ENCODE results near the gene EP400.

The EP400 gene

DNA sequence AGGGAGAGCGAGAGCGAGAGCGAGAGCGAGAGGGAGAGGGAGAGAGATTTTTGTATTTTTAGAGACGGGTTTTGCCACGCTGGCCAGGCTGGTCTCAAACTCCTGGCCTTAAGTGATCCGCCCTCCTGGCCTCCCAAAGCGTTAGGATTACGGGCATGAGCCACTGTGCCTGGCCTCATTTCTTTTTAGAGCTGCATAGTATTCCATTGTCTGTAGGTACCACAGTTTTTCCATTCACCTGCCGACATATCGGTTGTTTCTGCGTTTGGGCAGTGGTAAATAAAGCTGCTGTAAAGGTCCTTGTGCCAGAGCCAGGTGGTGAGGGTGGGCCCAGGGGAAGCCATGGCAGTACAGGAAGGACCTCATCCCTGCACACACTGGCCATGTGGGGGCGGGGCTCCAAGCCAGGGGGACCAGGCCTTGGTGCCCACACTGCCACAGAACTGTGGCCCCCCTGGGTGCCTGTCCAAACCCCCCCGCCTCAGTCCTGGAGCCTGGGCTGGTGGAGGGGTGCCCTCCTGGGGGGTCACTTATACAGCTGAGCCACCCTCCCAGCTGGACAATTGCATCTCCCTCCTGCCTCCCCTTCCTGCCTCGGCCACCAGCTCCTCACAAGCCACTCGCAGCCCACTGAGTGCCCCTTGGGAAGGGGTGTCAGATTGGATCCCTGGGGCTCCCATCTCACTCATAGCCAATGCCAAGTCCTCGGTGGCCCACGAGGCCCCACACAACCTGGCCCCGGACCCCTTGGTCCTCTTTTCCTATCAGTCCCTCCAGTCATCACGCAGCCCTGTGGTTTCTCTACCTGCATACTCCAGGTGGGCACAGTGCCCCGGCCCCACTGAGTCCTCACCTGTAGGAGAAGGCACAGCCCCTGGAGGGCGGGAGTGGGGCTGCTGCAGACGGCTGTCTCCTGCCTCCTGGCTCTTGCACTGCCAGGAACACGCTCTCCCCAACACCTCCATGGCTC, 22.3 kb upstream of the EP400 start:
- no peak for DNase-seq (ENCODE audit: low spot score)

DNA sequence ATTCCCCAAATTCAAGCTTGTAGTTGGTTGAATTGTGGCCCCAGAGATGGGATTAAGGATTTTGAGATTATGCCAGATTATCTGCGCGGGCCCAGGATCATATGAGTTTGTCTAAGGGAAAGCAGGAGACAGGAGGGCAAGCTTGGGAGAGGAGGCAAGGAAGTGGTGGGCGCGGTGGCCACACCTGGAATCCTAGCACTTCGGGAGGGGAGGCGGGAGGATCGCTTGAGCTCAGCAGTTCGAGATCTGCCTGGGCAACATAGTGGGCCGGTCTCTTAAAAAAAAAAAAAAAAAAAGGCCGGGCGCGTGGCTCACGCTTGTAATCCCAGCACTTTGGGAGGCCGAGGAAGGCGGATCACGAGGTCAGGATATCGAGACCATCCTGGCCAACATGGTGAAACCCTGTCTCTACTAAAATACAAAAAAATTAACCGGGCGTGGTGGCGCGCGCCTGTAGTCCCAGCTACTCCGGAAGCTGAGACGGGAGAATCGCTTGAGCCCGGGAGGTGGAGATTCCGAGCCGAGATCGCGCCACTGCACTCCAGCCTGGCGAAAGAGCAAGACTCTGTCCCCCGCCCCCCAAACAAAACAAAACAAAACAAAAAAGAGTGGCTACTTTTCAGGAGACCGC, 21.5 kb upstream of the EP400 start:
- no peak for DNase-seq (ENCODE audit: low spot score)

DNA sequence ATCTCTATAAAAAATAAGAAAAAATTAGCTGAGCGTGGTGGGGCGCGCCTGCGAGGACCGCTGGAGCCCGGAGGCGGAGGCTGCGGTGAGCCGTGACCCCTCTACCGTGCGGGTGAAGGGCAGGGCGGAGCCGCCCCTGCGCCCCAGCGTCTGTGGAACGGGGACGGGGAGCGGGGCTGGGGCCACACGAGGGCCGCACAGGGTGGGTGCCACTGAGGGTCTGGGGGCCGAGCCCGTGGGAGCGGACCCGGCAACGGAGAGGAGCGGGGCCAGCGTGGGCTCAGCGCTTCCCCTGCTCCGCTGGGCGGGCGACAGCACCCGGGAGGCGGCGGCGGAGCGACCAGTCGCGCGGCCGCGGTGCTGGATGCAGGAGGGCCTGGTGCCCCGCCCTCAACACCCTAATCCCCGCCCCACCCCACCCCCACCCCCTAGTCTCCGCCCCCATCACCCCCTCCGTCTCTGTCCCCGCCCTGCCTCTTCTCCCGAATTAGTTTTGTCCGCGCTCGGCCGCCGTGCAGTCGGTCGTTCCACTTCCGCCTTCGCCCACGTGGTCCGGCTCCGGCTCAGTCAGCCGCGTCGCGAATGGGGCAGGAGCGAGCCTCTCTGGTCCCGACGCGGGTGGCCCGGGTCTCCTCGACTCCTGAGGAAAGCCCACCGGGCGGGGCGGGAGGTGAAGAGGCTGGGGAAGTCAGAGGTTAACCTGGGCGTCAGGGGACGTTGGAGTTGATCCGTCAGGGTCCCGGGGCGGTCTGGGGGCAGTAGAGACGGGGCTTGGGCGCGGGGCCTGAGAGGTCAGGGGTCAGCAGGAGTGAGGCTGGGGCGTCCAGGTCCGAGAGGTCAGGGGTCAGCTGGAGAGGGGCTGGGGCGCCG, 20.8 kb upstream of the EP400 start, which contains the start of gene PUS1:
TSS of gene PUS1 (plus strand) at position 566 of the 870 bp plus-strand sequence. CDS start 447 bp downstream, outside the sequence.
- DNase-seq (ENCODE audit: low spot score): peak; percentile 94

DNA sequence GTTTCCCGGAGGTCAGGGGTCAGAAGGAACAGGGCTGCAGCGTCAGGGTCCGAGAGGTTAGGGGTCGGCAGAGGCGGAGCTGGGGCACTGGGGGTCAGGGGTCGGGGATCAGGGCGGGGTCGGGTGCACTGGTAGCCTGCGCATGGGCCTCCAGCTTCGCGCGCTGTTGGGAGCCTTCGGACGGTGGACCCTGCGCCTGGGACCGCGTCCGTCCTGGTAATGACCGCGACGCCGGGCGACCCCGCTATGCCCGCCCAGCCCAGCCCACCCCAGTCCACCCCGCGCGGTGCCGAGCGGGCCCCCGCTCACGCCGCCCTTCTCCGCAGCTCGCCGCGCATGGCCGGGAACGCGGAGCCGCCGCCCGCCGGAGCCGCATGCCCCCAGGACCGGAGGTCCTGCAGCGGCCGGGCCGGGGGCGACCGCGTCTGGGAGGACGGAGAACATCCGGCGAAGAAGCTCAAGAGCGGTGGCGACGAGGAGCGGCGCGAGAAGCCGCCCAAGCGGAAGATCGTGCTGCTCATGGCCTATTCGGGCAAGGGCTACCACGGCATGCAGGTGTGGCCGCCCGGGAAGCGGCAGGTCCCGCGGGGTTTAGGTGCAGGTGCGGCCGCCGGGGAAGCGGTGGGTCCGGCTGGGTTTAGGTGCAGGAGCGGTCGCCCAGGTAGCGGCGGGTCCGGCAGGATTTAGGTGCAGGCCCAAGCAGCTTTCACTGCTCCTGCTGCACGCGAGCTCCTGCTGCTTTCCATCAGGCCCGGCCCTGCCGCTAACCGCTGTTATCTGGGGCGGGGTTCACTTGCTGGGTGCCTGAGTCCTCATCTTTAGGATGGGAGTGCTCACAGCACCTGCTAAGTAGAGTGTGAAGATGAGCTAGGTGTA, 19.9 kb upstream of the EP400 start:
- DNase-seq (ENCODE audit: low spot score): peak; percentile 77

DNA sequence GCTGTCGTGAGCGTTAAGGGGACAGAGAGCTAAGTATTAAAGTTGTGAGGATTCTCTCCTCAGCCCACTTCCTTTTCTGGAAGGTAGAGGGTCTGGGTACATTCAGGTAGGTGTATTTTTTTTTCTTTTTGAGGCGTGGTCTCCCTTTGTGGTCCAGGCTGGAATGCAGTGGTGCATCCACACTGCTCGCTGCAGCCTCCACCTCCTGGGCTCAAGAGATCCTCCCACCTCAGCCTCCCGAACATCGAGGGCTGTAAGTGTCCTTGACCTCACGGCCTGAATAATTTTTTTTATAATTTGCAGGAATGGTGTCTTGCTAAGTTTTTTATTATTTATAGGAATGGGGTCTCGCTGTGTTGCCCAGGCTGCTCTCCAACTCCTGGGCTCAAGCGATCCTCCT, 19.2 kb upstream of the EP400 start:
- no peak for DNase-seq (ENCODE audit: low spot score)

DNA sequence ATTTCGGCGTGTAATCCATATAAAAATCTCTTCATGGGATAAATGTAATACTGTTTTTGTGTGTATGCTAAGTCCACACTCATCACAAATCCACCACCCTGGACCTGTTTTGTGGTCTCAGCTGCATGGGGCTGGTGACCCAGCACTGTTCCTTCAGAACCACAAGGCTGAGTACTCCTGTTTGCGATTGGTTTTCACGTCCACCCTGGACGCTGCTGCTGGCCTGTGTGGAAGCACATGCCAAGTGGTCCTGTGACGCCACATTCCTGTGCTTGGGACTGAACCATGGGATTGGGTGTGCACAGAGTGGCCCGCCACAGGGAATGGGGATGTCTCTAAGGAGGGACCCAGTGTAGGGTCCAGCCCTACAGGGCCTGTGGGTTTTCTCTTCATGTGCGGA, 16.4 kb upstream of the EP400 start:
- DNase-seq (ENCODE audit: low spot score): no peak

DNA sequence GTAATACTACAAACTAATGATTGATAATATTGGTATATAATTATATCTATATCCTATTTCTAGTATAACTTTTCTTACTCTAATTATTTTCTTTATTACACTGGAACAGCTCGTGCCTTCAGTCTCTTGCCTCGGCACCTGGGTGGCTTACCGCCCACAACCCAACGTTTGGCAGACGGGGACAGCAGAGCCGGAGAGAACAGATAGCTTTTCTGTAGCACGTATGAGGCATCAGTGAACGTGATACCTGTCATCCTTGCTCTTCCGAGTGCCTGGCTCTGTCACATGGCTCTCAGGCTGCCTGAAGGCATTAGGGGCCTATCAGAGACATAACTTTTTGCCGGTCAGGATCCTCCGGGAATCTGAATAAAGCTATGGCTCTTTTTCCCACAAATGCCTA, 15.2 kb upstream of the EP400 start:
- no peak for DNase-seq (ENCODE audit: low spot score)

DNA sequence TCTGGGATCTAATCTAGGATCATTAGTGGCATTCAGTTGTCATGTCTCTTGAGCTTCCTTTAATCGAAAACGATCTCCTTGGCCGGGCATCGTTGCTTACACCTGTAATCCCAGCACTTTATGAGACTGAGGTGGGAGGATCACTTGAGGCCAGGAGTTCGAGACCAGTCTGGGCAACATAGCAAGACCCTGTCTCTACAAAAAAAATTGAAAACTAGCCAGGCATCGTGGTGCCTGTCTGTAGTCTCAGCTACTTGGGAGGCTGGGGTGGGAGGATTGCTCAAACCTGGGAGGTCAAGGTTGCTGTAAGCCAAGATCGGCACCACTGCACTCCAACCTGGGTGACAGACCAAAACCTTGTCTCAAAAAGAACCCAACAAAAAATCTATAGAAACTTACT, 11.7 kb upstream of the EP400 start:
- DNase-seq (ENCODE audit: low spot score): no peak

DNA sequence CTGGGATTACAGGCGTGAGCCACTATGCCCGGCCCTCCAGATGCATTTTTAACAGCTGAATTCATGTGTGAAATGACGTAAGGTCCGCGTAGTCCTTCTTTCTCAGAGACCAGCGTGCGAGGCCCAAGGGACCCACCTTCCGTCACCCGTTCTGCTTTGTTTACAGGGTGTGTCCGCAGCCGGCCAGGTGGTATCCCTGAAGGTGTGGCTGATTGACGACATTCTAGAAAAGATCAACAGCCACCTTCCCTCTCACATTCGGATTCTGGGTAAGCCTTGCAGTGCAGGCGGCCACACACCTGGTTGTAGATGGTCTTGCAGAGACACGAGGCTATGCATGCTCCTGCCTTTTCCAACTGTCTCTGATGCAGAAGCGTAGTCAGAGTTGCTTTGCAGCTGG, 10.7 kb upstream of the EP400 start:
- DNase-seq (ENCODE audit: low spot score): no peak

DNA sequence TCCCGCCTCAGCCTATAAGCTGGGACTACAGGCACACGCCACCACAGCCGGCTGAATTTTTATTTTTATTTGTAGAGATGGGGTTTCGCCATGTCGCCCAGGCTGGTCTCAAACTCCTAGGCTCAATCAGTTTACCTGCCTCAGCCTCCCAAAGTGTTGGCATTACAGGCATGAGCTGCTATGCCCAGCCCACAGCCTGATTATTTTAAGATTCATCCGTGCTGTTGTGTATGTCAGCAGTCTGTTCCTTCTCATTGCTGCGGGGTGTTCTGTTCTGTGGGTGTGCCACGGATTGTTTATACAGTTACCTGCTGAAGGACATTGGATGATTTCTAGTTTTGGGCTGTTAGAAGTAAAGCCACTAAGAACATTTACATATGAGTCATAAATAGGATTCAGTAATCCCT, 9.6 kb upstream of the EP400 start:
- no peak for DNase-seq (ENCODE audit: low spot score)

DNA sequence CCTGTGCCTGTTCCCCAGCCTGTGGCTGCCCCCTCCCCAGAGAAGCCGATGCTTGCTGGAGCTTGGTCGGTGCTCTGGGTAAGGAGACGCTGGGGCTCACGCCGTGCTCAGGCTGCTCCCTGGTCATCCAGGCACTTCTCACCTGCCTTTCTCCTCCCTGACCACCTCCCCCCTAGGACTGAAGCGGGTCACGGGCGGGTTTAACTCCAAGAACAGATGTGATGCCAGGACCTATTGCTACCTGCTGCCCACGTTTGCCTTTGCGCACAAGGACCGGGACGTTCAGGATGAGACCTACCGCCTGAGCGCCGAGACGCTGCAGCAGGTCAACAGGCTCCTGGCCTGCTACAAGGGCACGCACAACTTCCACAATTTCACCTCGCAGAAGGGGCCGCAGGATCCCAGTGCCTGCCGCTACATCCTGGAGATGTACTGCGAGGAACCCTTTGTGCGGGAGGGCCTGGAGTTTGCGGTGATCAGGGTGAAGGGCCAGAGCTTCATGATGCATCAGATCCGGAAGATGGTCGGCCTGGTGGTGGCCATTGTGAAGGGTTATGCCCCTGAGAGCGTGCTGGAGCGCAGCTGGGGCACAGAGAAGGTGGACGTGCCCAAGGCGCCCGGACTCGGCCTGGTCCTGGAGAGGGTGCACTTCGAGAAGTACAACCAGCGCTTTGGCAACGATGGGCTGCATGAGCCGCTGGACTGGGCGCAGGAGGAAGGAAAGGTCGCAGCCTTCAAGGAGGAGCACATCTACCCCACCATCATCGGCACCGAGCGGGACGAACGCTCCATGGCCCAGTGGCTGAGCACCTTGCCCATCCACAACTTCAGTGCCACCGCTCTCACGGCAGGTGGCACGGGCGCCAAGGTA, 8.4 kb upstream of the EP400 start:
- DNase-seq (ENCODE audit: low spot score): no peak

DNA sequence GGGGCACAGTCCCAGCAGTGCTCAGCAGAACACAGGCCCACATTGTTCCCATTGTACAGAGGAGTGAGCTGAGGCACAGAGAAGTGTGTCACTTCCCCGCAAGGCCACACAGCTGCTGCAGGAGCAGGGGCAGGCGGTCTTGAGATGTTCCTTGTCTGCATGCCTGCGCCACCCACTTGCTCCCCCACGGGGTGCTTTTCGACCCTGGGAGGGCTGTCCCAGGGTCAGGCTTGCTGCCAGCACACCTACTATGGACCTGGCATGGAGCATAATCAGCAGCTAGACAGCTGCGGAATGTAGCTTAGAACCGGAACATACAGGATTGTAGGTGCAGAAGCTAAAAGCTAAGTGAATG, 7.8 kb upstream of the EP400 start:
- DNase-seq (ENCODE audit: low spot score): no peak

DNA sequence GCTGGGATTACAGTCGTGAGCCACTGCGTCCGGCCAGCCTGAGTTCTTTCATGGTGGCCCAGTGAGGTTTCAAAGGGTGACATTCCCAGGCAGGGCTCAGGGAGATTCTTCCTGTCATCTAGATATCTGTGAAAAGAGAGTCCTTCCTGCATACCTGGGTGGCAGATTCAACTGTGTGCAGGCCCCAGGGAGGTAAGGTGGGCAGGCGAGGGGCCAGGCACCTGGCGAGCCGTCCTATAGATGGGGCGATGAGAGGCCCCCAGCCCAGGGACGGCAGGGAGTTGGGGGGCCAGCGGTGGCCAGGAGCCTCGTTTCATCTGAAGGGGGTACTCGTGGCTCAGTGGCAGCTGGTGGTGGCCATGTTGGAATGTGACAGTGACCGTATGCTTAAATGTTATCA, 7.1 kb upstream of the EP400 start:
- no peak for DNase-seq (ENCODE audit: low spot score)

DNA sequence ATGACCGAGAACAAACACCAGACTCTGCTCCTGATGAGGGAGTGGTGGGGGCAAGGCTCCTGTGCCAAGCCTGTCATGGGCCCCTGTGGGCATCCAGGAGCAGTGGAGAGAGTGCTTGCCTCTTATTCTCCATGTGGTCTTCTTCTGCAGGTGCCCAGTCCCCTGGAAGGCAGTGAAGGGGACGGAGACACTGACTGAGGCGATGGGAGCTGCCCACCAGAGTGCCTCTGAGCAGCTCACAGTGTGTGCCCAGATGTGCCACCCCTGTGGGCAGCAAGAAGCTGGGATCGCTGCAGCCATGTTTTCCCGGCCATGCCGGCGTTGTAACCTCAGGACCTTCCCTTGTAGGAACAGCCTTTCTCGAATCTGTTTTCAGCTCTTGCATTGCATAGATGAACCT, 6.4 kb upstream of the EP400 start:
- DNase-seq (ENCODE audit: low spot score): no peak

DNA sequence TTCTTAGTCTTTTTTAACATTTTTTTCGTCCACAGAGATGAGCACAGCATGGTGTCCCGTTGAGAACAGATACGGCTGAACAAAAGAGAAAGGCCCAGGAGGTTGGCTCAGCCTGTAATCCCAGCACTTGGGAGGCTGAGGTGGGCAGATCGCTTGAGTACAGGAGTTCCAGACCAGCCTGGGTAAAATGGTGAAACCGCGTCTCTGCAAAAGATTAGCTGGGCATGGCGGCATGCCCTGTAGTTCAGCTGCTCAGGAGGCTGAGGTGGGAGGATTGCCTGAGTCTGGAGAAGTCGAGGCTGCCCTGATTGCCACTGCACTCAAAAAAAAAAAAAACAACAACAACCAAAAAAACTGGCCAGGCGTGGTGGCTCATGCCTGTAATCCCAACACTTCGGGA, 5.9 kb upstream of the EP400 start:
- DNase-seq (ENCODE audit: low spot score): no peak

DNA sequence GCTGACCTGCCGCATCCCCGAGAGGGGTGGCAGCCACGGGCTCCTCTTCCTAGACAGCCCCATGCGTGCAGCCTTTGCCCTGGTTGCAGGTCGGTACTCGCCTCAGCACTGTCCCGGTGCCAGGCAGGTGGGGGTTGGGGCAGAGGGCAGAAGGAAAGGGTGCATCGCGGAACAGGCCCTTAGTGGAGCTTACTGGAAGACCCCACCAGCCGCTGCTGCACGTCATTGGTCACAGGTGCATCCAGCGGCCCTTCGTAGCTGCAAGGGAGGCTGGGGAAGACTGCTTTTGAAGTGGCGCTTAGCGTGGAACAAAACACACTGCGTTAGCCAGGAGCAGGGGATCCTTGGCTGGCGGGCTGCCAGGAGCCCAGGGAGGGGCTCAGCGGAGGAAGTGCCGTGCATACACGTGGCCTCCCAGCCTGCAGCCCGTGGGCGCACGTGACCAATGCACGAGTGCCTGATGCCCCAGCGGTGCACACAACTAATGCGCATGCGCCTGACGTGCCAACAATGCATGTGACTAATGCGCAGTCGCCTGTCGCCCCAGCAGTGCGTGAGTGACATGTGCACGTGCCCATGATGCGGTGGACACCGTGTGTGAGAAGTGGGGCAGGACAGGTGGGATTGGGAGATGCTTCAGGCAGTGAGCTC, 5.0 kb upstream of the EP400 start:
- DNase-seq (ENCODE audit: low spot score): no peak

DNA sequence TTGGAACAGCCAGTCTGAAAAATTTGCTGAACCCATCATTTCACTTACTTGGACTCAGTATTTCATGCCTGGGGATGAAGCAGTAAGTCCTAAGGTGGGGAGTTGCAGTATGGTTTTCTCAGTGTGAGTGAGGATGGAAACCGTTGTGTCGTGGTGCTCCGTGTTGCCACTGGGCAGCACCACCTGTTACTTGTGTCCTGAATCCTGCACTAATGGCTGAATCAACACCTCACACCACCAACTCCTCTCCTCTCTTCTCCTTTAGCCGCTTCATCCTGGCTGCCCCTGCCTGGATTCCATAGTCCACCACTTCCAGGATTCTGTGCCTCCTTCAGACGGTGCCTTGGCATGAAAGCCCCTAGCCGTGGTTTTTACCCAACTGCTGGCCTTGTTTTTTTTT, 3.0 kb upstream of the EP400 start:
- DNase-seq (ENCODE audit: low spot score): no peak

DNA sequence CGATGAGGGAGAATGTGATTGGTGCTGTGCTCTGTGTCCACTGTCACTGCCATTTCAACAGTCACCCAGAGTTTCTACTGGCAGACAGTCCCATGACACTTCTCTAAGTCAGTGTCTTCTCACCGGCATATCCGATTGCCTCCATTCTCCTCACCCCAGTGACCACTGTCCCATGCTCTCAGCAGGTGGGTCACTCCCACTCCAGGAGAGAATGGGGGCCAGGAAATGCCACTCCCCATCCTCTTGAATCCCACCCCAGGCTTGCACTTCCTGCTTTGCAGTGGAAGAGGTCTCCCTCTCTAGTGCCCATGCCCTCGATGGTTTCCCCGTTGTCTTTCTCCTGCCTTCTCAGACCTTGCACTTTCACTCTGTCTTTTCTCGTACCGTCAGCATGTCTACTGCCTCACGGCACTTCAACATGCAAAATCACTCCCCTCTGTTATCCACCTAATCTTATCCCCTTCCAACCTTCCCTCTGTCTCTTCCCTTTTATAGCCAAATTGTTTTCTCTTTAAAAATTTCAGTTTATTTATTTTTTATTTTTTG, 2.2 kb upstream of the EP400 start:
- no peak for DNase-seq (ENCODE audit: low spot score)

DNA sequence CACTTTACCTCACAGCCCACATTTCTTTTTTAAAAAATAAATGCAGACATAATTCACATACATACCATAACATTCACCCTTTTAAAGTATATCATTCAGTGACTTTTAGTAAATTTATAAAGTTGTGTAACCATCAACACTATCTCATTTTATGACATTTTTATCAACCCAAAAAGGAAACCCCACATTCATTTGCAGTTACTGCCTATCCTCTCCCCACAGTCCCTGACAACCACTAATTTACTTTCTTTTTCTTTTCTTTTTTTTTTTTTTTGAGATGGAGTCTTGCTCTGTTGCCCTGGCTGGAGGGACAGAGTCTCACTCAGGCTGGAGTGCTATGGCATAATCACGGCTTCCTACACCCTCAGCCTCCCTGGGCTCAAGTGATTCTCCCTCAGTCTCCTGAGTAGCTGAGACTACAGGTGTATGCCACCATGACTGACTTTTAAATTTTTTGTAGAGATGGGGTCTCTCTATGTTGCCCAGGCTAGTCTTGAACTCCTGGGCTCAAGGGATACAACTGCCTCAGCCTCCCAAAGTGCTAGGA, 1.5 kb upstream of the EP400 start:
- no peak for DNase-seq (ENCODE audit: low spot score)

All from HuH-7.5 (cell line).